Activated CD8-positive, alpha-beta T cell treated with anti-CD3 and anti-CD28 coated beads, Interleukin-2, amount 10 ng/mL, durations not matched to agents 7 days and 5 days (primary cell): ENCODE measurements around the gene ZNF664. TPM values are rescaled to one million over a fixed set of nuclear protein-coding genes. Genes with fewer than 3 reads are reported as not detected.

Experiments
- ATAC-seq: fragments of 150-1000 bp; cut with Tn5 transposase; one replicate; pipeline ENCODE4 v1.10.0; 2021; ENCODE audit warnings: moderate library complexity
- CTCF ChIA-PET: fragments of 350-600 bp; sonication (Branson Sonifier 250); formaldehyde crosslinking; loops from one replicate; lab custom pipeline; 2021; ENCODE audit warnings: antibody characterized with exemption; lab: Charles Lee
- POLR2A ChIA-PET: fragments of 350-600 bp; sonication (Branson Sonifier 250); formaldehyde crosslinking; loops from one replicate; lab custom pipeline; 2021; ENCODE audit warnings: antibody characterized with exemption; lab: Charles Lee
- DNase-seq: peaks from one replicate; pipeline ENCODE4 v3.0.0-alpha.2; 2020
- H3K27ac Mint-ChIP-seq: one replicate; pipeline ENCODE4 v1.8.0; 2021; ENCODE audit warnings: mild to moderate bottlenecking, mixed read lengths
- H3K27me3 Mint-ChIP-seq: one replicate; pipeline ENCODE4 v1.8.0; 2021; ENCODE audit warnings: low read depth, mixed read lengths
- H3K36me3 Mint-ChIP-seq: one replicate; pipeline ENCODE4 v1.8.0; 2021; ENCODE audit warnings: low read depth, mixed read lengths
- H3K4me1 Mint-ChIP-seq: one replicate; pipeline ENCODE4 v1.8.0; 2021; ENCODE audit warnings: low read depth, mixed read lengths
- H3K4me3 Mint-ChIP-seq: one replicate; pipeline ENCODE4 v1.8.0; 2021; ENCODE audit warnings: mild to moderate bottlenecking, mixed read lengths
- H3K9me3 Mint-ChIP-seq: one replicate; pipeline ENCODE4 v1.8.0; 2022; ENCODE audit warnings: mixed read lengths; ENCODE audit not compliant: insufficient read depth
- total RNA-seq, 2 experiments: library from RNA; stranded (reverse); gene quantifications; one replicate each; pipeline ENCODE4 v1.2.3, GENCODE V29; 2021

ZNF664 gene
- total RNA-seq, 2 experiments from 2014 or later = 39.8 to 41.4 TPM

GRCh38 chr12:123950476-123951349, 22.3 kb upstream of the ZNF664 start:
- H3K36me3 Mint-ChIP-seq = no peaks in the 10 kb centered on the region
- no peak for ATAC-seq
- POLR2A ChIA-PET = no interaction called here
- H3K27me3 Mint-ChIP-seq = no peaks in the 10 kb centered on the region
- CTCF ChIA-PET = interaction anchor here (2.4 kb wide), 1 partner anchor 11 kb away, joined by 7 read pairs; no protein-coding TSS in a partner anchor
- H3K9me3 Mint-ChIP-seq = no peaks in the 10 kb centered on the region
- no peaks in the 10 kb centered on the region for H3K4me1 Mint-ChIP-seq
- no peak for DNase-seq
- no peak overlapping the region for H3K4me3 Mint-ChIP-seq
- no peak overlapping the region for H3K27ac Mint-ChIP-seq

- Mint-ChIP-seq H3K27ac (no peak overlapping the region), H3K9me3 (no peaks in the 10 kb centered on the region), H3K36me3 (no peaks in the 10 kb centered on the region), H3K4me3 (no peak overlapping the region), H3K4me1 (no peaks in the 10 kb centered on the region), H3K27me3 (no peaks in the 10 kb centered on the region)
- POLR2A ChIA-PET = no interaction called here
- DNase-seq (no peak), ATAC-seq (no peak)
- CTCF ChIA-PET = interaction anchor here (2.4 kb wide), 1 partner anchor 10 kb away, joined by 7 read pairs; no protein-coding TSS in a partner anchor
Measured at GRCh38 chr12:123951467-123951866, 21.5 kb upstream of the ZNF664 start.

GRCh38 chr12:123952037-123952436, 21.0 kb upstream of the ZNF664 start:
- H3K36me3 Mint-ChIP-seq = no peaks in the 10 kb centered on the region
- no peaks in the 10 kb centered on the region for H3K27me3 Mint-ChIP-seq
- no peak overlapping the region for H3K4me3 Mint-ChIP-seq
- no peak for ATAC-seq
- H3K4me1 Mint-ChIP-seq = no peaks in the 10 kb centered on the region
- ChIA-PET CTCF (interaction anchor here (2.4 kb wide), 1 partner anchor 9 kb away, joined by 7 read pairs; no protein-coding TSS in a partner anchor), POLR2A (no interaction called here)
- no peak overlapping the region for H3K27ac Mint-ChIP-seq
- no peak for DNase-seq
- no peaks in the 10 kb centered on the region for H3K9me3 Mint-ChIP-seq

GRCh38 chr12:123954647-123955350, 18.2 kb upstream of the ZNF664 start:
- ATAC-seq (no peak), DNase-seq (no peak)
- Mint-ChIP-seq H3K27ac (no peak overlapping the region), H3K4me3 (no peak overlapping the region), H3K4me1 (no peaks in the 10 kb centered on the region), H3K9me3 (no peaks in the 10 kb centered on the region), H3K27me3 (no peaks in the 10 kb centered on the region), H3K36me3 (no peaks in the 10 kb centered on the region)
- ChIA-PET POLR2A (no interaction called here), CTCF (interaction anchor here (1.1 kb wide), 1 partner anchor 16 kb away, joined by 3 read pairs; no protein-coding TSS in a partner anchor)

- Mint-ChIP-seq H3K4me1 (no peaks in the 10 kb centered on the region), H3K4me3 (no peak overlapping the region), H3K9me3 (no peaks in the 10 kb centered on the region), H3K36me3 (no peaks in the 10 kb centered on the region), H3K27me3 (no peaks in the 10 kb centered on the region), H3K27ac (no peak overlapping the region)
- ChIA-PET CTCF (no interaction called here), POLR2A (no interaction called here)
- DNase-seq = no peak
- ATAC-seq = no peak
Measured at GRCh38 chr12:123956249-123956648, 16.8 kb upstream of the ZNF664 start.

- DNase-seq = no peak
- H3K4me1 Mint-ChIP-seq = no peaks in the 10 kb centered on the region
- H3K27me3 Mint-ChIP-seq = no peaks in the 10 kb centered on the region
- ChIA-PET POLR2A (interaction anchor here (0.6 kb wide), 1 partner anchor 47 kb away, joined by 3 read pairs; no protein-coding TSS in a partner anchor), CTCF (no interaction called here)
- no peaks in the 10 kb centered on the region for H3K36me3 Mint-ChIP-seq
- no peak overlapping the region for H3K4me3 Mint-ChIP-seq
- ATAC-seq = no peak
- H3K9me3 Mint-ChIP-seq = no peaks in the 10 kb centered on the region
- H3K27ac Mint-ChIP-seq = no peak overlapping the region
Measured at GRCh38 chr12:123957196-123957595, 15.8 kb upstream of the ZNF664 start.

- ATAC-seq (no peak), DNase-seq (no peak)
- no peaks in the 10 kb centered on the region for H3K36me3 Mint-ChIP-seq
- H3K27ac Mint-ChIP-seq = no peak overlapping the region
- ChIA-PET CTCF (interaction anchor here (1.1 kb wide), 1 partner anchor 53 kb away, joined by 3 read pairs; no protein-coding TSS in a partner anchor), POLR2A (no interaction called here)
- H3K27me3 Mint-ChIP-seq = no peaks in the 10 kb centered on the region
- no peaks in the 10 kb centered on the region for H3K4me1 Mint-ChIP-seq
- H3K4me3 Mint-ChIP-seq = no peak overlapping the region
- H3K9me3 Mint-ChIP-seq = no peaks in the 10 kb centered on the region
Measured at GRCh38 chr12:123958462-123958861, 14.6 kb upstream of the ZNF664 start.

GRCh38 chr12:123958876-123959275, 14.1 kb upstream of the ZNF664 start:
- H3K36me3 Mint-ChIP-seq = no peaks in the 10 kb centered on the region
- DNase-seq = no peak
- no peaks in the 10 kb centered on the region for H3K27me3 Mint-ChIP-seq
- no peaks in the 10 kb centered on the region for H3K4me1 Mint-ChIP-seq
- no peak overlapping the region for H3K4me3 Mint-ChIP-seq
- ChIA-PET POLR2A (no interaction called here), CTCF (interaction anchor here (1.1 kb wide), 1 partner anchor 54 kb away, joined by 3 read pairs; no protein-coding TSS in a partner anchor)
- H3K27ac Mint-ChIP-seq = no peak overlapping the region
- H3K9me3 Mint-ChIP-seq = no peaks in the 10 kb centered on the region
- ATAC-seq = no peak

- ChIA-PET POLR2A (interaction anchor here (0.7 kb wide), 1 partner anchor 233 kb away, joined by 3 read pairs; no protein-coding TSS in a partner anchor), CTCF (interaction anchor here (1.4 to 2.0 kb wide), 2 partner anchors 8 to 21 kb away, joined by 3 to 7 read pairs; no protein-coding TSS in a partner anchor)
- Mint-ChIP-seq H3K27me3 (no peaks in the 10 kb centered on the region), H3K4me1 (no peaks in the 10 kb centered on the region), H3K9me3 (no peaks in the 10 kb centered on the region), H3K36me3 (no peaks in the 10 kb centered on the region), H3K27ac (no peak overlapping the region), H3K4me3 (no peak overlapping the region)
- ATAC-seq = no peak
- no peak for DNase-seq
Measured at GRCh38 chr12:123960029-123960735, 12.8 kb upstream of the ZNF664 start.

GRCh38 chr12:123960856-123961255, 12.2 kb upstream of the ZNF664 start:
- POLR2A ChIA-PET = interaction anchor here (0.7 kb wide), 1 partner anchor 232 kb away, joined by 3 read pairs; no protein-coding TSS in a partner anchor
- no peaks in the 10 kb centered on the region for H3K4me1 Mint-ChIP-seq
- CTCF ChIA-PET = interaction anchor here (1.4 to 2.0 kb wide), 2 partner anchors 9 to 22 kb away, joined by 3 to 7 read pairs; no protein-coding TSS in a partner anchor
- H3K36me3 Mint-ChIP-seq = no peaks in the 10 kb centered on the region
- no peak overlapping the region for H3K4me3 Mint-ChIP-seq
- no peaks in the 10 kb centered on the region for H3K9me3 Mint-ChIP-seq
- no peaks in the 10 kb centered on the region for H3K27me3 Mint-ChIP-seq
- H3K27ac Mint-ChIP-seq = no peak overlapping the region
- DNase-seq = no peak
- no peak for ATAC-seq
